Breast epithelium (tissue), 4 donors: ENCODE results near the gene CCDC187. TPM values are rescaled to one million over a fixed set of nuclear protein-coding genes. Genes with fewer than 3 reads are reported as not detected.

Experiments used
- DNase-seq, 2 donors: peaks; one replicate each; pipeline ENCODE4 v3.0.0-alpha.2; 2019; ENCODE audit warnings: low spot score in 2 of 2
- H3K27ac ChIP-seq, 2 donors: fragments of 200-600 bp; sonication (generic) in 1 of 2; one replicate each; pipeline ENCODE4 v1.5.1; 2016 to 2019; ENCODE audit warnings: mild to moderate bottlenecking in 1 of 2
- H3K27me3 ChIP-seq, 2 donors: fragments of 200-600 bp; sonication (generic) in 1 of 2; one replicate each; pipeline versions ENCODE4 v1.5.1 to v1.6.0; 2017 to 2019; ENCODE audit warnings: control low read depth in 1 of 2, mild to moderate bottlenecking in 1 of 2
- H3K36me3 ChIP-seq: fragments of 200-600 bp; one replicate; pipeline ENCODE4 v1.5.1; 2019
- H3K4me1 ChIP-seq, 2 donors: fragments of 200-600 bp; sonication (generic); one replicate each; pipeline ENCODE4 v1.5.1; 2016 to 2019; ENCODE audit warnings: control low read depth in 1 of 2
- H3K4me3 ChIP-seq, 3 donors: fragments of 200-600 bp; sonication (generic); 1 replicate in 2 of 3; 2 replicates in 1 of 3; pipeline ENCODE4 v1.5.1; 2016 to 2019; ENCODE audit warnings: mild to moderate bottlenecking in 3 of 3, moderate library complexity in 2 of 3
- H3K9me3 ChIP-seq, 2 donors: fragments of 200-600 bp; sonication (generic) in 1 of 2; one replicate each; pipeline ENCODE4 v1.5.1; 2016 to 2019; ENCODE audit warnings: control low read depth in 1 of 2
- POLR2A ChIP-seq: fragments of 450-650 bp; IDR thresholded peaks from one replicate; pipeline ENCODE4 v1.6.1; 2016; ENCODE audit warnings: antibody characterized with exemption, mild to moderate bottlenecking, moderate library complexity
- POLR2AphosphoS5 ChIP-seq, 3 donors: sonication (generic); formaldehyde crosslinking; IDR thresholded peaks; one replicate each; pipeline ENCODE4 v1.6.1; 2017; ENCODE audit warnings: antibody characterized with exemption in 3 of 3
- intact Hi-C: fragments of 100-400 bp; cut with DNase I; formaldehyde crosslinking; loops from one replicate; pipeline ENCODE4 v1.15.1; 2023; ENCODE audit warnings: low total_unique reads
- total RNA-seq, 3 donors: library from RNA; depleted of rRNA; stranded (reverse); fragments of >200 nt; gene quantifications; one replicate each; pipeline ENCODE4 v1.1.0, GENCODE V29; 2016
- TF ChIP-seq, protein P1 (sequence below), 3 donors: fragments of 450-650 bp; IDR thresholded peaks; one replicate each; pipeline ENCODE4 v1.5.1; 2016 to 2017; ENCODE audit warnings: antibody characterized with exemption in 3 of 3, mild to moderate bottlenecking in 3 of 3, moderate library complexity in 3 of 3

Gene CCDC187
- total RNA-seq, 3 donors from 2014 or later: not detected

DNA sequence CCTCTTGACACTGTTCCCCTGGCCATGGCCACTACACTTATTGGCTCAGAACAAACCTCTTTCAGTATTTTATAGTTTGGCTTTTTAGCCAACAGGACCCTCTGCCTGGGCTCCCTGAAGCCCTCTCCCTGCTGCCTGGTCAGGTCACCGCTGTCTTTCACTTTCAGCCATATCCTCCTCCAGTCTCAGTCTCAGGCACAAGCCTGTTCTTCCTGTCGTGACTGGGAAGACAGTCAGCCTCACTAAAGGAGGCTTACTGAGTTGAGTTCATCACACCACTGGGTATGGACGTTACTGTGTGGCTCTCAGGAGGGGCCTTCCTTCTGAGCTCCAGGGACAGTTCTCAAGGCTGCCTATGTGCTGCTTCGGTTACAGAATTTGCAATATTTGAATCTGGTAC lies 60.3 kb downstream of the CCDC187 start:
- TF ChIP-seq POLR2AphosphoS5 (IDR thresholded peaks at IDR 0.05) (no peak), POLR2A (no peak)
- TF ChIP-seq, protein P1, sequence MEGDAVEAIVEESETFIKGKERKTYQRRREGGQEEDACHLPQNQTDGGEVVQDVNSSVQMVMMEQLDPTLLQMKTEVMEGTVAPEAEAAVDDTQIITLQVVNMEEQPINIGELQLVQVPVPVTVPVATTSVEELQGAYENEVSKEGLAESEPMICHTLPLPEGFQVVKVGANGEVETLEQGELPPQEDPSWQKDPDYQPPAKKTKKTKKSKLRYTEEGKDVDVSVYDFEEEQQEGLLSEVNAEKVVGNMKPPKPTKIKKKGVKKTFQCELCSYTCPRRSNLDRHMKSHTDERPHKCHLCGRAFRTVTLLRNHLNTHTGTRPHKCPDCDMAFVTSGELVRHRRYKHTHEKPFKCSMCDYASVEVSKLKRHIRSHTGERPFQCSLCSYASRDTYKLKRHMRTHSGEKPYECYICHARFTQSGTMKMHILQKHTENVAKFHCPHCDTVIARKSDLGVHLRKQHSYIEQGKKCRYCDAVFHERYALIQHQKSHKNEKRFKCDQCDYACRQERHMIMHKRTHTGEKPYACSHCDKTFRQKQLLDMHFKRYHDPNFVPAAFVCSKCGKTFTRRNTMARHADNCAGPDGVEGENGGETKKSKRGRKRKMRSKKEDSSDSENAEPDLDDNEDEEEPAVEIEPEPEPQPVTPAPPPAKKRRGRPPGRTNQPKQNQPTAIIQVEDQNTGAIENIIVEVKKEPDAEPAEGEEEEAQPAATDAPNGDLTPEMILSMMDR (IDR thresholded peaks at IDR 0.05): no peak
- H3K36me3 ChIP-seq: no peaks in the 10 kb centered on the region
- intact Hi-C loops: no loop called here
- DNase-seq: no peak
- no peak overlapping the region for H3K4me3 ChIP-seq
- no peaks in the 10 kb centered on the region for H3K27me3 ChIP-seq
- H3K4me1 ChIP-seq: peaks cover 0 to 11% of the 10 kb centered on the region in 2 donors
- no peaks in the 10 kb centered on the region for H3K9me3 ChIP-seq
- no peak overlapping the region for H3K27ac ChIP-seq

DNA sequence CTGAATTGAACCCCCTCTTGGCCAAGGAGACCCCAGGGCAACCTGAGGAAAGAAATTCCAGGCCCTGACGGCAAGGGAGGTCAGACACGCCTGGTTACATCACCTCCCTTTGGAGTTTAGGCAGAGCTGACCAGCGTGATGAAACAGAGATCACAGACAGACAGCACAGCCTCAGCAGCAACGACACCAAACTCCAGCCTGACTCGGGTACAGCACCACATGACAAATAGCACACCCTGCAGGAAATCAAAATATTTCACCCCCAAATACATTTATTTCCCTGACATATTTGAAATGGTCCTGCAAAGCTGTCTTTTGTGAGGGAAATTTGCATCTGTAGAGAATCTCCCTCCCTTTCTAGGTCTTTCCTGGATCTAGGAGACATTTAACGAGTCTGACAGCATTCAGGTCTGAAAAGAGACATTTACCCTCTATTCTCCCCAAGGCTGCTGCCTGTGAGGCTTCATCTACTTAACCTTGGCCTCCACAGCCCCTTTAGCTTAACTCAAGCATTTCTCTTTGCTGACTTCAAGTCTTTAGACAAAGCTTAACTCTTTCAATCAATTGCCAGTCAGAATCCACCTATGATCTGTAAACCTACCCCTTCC lies 60.9 kb downstream of the CCDC187 start:
- Histone ChIP-seq H3K9me3 (no peaks in the 10 kb centered on the region), H3K4me1 (peaks cover 0 to 11% of the 10 kb centered on the region in 2 donors), H3K36me3 (no peaks in the 10 kb centered on the region), H3K27ac (no peak overlapping the region), H3K4me3 (no peak overlapping the region), H3K27me3 (no peaks in the 10 kb centered on the region)
- intact Hi-C loops: no loop called here
- no peak for TF ChIP-seq POLR2AphosphoS5 (IDR thresholded peaks at IDR 0.05)
- TF ChIP-seq, protein P1 (IDR thresholded peaks at IDR 0.05): no peak
- TF ChIP-seq POLR2A: no peak
- no peak for DNase-seq

DNA sequence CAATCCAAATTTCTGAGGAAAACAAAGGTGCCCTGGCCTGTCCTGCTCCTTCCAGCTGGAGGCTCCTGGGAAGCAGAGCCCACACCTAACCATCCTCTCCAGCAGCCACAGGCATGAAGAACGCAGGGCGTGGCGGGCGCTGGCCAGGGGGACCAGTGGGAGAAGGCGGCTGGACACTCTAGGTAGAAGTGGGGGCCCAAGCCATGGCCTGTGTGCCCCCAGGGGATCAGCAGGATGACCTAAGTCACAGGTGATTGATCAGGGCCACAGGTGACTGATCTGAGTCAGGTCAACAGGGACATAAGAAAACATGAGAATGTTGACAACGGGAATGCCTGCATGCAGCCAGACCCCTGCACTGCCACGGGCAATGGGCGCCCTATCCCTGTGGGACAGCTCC lies 61.6 kb downstream of the CCDC187 start:
- no peak for TF ChIP-seq POLR2A
- TF ChIP-seq POLR2AphosphoS5 (IDR thresholded peaks at IDR 0.05): no peak
- TF ChIP-seq, protein P1 (IDR thresholded peaks at IDR 0.05): no peak
- Histone ChIP-seq H3K4me3 (no peak overlapping the region), H3K9me3 (no peaks in the 10 kb centered on the region), H3K4me1 (peaks cover 0 to 11% of the 10 kb centered on the region in 2 donors), H3K27me3 (no peaks in the 10 kb centered on the region), H3K36me3 (no peaks in the 10 kb centered on the region), H3K27ac (no peak overlapping the region)
- no peak for DNase-seq
- intact Hi-C loops: no loop called here

DNA sequence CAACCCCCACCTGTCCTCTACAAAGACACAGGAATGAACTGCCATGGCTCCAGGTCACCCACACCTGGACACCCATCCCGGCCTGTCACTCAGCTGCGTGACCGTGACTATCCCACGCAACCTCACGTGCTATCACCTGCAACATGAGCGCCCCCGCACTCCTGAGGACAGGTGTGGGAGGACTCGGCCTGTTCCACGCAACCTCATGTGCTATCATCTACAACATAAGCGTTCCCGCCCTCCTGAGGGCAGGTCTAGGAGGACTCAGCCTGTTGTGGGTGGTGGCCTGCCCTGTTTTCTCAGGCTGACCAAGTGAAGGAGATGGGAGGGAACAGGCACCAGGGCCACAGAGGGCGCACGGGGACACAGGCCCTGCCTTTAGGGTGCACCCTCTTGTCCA lies 62.4 kb downstream of the CCDC187 start:
- intact Hi-C loops: no loop called here
- H3K9me3 ChIP-seq: no peaks in the 10 kb centered on the region
- no peak overlapping the region for H3K4me3 ChIP-seq
- no peak overlapping the region for H3K27ac ChIP-seq
- no peaks in the 10 kb centered on the region for H3K27me3 ChIP-seq
- H3K36me3 ChIP-seq: no peaks in the 10 kb centered on the region
- TF ChIP-seq, protein P1 (IDR thresholded peaks at IDR 0.05): no peak
- no peak for TF ChIP-seq POLR2AphosphoS5 (IDR thresholded peaks at IDR 0.05)
- peaks cover 0 to 11% of the 10 kb centered on the region in 2 donors for H3K4me1 ChIP-seq
- DNase-seq: no peak

DNA sequence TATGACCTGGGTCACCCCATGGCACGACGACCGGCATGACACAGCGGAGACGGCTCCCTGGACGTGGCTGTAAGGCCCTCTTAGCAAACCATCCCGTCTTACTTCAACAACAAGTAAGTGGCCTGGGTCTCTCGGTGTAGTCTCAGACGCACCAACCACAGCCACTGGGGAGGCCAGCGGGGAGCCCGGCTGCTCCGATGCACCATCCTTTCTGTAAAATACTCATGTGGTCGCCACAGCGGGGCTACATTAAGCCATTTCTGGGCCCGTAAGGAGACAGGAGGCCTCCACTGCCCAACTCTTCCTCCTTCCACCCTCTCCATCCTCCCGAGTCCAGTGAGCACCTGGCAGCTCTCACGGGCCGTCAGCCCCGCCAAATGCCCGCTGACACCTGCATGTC lies 63.0 kb downstream of the CCDC187 start:
- no peak for DNase-seq
- H3K9me3 ChIP-seq: no peaks in the 10 kb centered on the region
- H3K27ac ChIP-seq: no peak overlapping the region
- no peak overlapping the region for H3K4me3 ChIP-seq
- no peaks in the 10 kb centered on the region for H3K27me3 ChIP-seq
- peaks cover 0 to 11% of the 10 kb centered on the region in 2 donors for H3K4me1 ChIP-seq
- H3K36me3 ChIP-seq: no peaks in the 10 kb centered on the region
- intact Hi-C loops: no loop called here
- TF ChIP-seq POLR2A (no peak), POLR2AphosphoS5 (IDR thresholded peaks at IDR 0.05) (no peak)
- TF ChIP-seq, protein P1 (IDR thresholded peaks at IDR 0.05): no peak
